Stimulated activated naive CD8-positive, alpha-beta T cell treated with anti-CD3 and anti-CD28 coated beads, Interleukin-15, Interleukin-2, amounts not matched to agents 100 ng/mL and 50 ng/mL, for 24 hours (primary cell): ENCODE data around the gene CYFIP1.

ENCODE experiments used
- H3K27ac Mint-ChIP-seq: one replicate; pipeline ENCODE4 v1.8.0; 2021; ENCODE audit warnings: mild to moderate bottlenecking, mixed read lengths
- H3K27me3 Mint-ChIP-seq: one replicate; pipeline ENCODE4 v1.8.0; 2021; ENCODE audit warnings: mixed read lengths
- H3K36me3 Mint-ChIP-seq: one replicate; pipeline ENCODE4 v1.8.0; 2021; ENCODE audit warnings: low read depth, mixed read lengths
- H3K4me1 Mint-ChIP-seq: one replicate; pipeline ENCODE4 v1.8.0; 2021; ENCODE audit warnings: low read depth, mixed read lengths
- H3K4me3 Mint-ChIP-seq: one replicate; pipeline ENCODE4 v1.8.0; 2021; ENCODE audit warnings: mild to moderate bottlenecking, mixed read lengths
- H3K9me3 Mint-ChIP-seq: one replicate; pipeline ENCODE4 v1.8.0; 2021; ENCODE audit warnings: mixed read lengths

Gene CYFIP1

DNA sequence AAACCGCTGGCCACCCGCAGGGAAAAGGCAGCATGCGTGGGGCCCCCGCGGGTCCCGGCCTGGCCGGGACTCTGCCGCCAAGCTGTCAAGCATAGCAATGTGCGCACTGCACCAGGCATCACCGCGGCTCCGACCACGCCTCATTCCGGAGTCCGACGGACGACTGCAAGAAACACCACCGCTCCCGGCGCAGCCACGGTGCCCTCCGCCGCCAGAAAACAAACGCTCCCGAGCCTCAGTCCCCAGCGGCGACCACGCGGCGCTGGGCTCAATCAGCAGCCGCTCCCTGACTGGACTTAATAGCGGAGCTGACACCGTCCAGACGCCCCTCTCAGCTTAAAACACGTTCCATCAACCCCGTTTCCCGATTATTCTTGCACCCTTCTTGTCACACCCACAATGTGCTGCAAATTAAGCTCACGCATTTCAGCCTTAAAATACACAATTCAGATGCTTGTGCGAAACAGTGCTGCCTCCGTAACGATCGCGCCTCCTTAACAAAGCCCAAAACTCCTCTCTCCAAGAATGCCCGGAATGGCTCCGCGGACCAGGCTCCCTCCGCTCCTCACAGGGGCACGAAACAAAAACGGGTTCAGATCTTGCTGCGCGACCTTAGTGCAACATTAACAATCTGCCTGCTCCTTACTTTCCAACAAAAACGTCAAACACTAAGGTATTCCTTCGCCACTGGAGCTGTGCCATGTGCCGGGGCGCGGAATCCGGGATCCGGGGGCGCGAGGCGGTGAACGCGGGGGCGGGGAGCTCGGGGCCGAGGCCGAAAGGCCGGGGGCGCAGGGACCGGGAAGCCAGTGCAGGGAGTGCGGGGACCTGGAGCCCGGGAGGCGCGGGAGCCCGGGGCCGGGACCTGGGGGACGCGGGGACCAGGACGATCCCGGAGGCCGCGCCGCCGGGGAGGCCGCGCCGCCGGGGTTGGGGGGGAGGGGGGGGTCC is 655 bp downstream of the CYFIP1 start:
- H3K4me3 Mint-ChIP-seq, result peak overlapping the region; percentile 96
- H3K36me3 Mint-ChIP-seq, result no peaks in the 10 kb centered on the region
- H3K4me1 Mint-ChIP-seq, result peaks cover 12% of the 10 kb centered on the region
- H3K27ac Mint-ChIP-seq, result peak overlapping the region; percentile 78
- peaks cover 20% of the 10 kb centered on the region for H3K27me3 Mint-ChIP-seq
- no peaks in the 10 kb centered on the region for H3K9me3 Mint-ChIP-seq

- H3K27ac Mint-ChIP-seq, result no peak overlapping the region
Measured at GRCh38 chr15:22978691-22979237, 1.4 kb downstream of the CYFIP1 start.

DNA sequence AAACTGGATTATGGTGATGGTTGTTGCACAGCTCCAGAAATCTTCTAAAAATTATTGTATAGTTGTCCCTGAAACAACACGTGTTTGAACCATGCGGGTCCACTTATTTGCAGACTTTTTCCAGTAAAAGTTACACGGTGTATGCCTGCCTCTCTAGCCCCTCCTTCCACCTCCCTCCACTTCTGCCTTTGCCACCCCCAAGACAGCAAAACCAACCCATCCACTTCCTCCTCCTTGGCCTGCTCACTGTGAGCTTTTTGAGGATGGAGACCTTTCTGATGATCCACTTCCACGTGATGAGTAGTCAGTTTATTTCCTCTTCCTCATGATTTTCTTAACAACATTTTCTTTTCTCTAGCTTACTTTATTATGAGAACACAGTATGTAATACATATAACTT is 5.4 kb downstream of the CYFIP1 start:
- Mint-ChIP-seq H3K4me3 (no peak overlapping the region), H3K4me1 (peaks cover 11% of the 10 kb centered on the region), H3K9me3 (no peaks in the 10 kb centered on the region), H3K27ac (no peak overlapping the region), H3K36me3 (no peaks in the 10 kb centered on the region), H3K27me3 (peaks cover 15% of the 10 kb centered on the region)

More at GRCh38 chr15:22978691-22979237, 1.4 kb downstream of the CYFIP1 start:
- Mint-ChIP-seq H3K27me3 (peaks cover 20% of the 10 kb centered on the region), H3K9me3 (no peaks in the 10 kb centered on the region), H3K4me3 (peak overlapping the region; percentile 96), H3K36me3 (no peaks in the 10 kb centered on the region), H3K4me1 (peaks cover 12% of the 10 kb centered on the region)

GRCh38 chr15:22973987-22974386 is 6.2 kb downstream of the CYFIP1 start:
- no peak overlapping the region for H3K27ac Mint-ChIP-seq
- H3K4me3 Mint-ChIP-seq, result no peak overlapping the region
- H3K36me3 Mint-ChIP-seq, result no peaks in the 10 kb centered on the region
- peaks cover 6% of the 10 kb centered on the region for H3K4me1 Mint-ChIP-seq
- H3K9me3 Mint-ChIP-seq, result no peaks in the 10 kb centered on the region
- peaks cover 8% of the 10 kb centered on the region for H3K27me3 Mint-ChIP-seq

- Mint-ChIP-seq H3K36me3 (no peaks in the 10 kb centered on the region), H3K4me1 (no peaks in the 10 kb centered on the region), H3K27me3 (peaks cover under 1% of the 10 kb centered on the region), H3K4me3 (no peak overlapping the region), H3K27ac (no peak overlapping the region), H3K9me3 (no peaks in the 10 kb centered on the region)
Measured at GRCh38 chr15:22973286-22973685, 6.9 kb downstream of the CYFIP1 start.

DNA sequence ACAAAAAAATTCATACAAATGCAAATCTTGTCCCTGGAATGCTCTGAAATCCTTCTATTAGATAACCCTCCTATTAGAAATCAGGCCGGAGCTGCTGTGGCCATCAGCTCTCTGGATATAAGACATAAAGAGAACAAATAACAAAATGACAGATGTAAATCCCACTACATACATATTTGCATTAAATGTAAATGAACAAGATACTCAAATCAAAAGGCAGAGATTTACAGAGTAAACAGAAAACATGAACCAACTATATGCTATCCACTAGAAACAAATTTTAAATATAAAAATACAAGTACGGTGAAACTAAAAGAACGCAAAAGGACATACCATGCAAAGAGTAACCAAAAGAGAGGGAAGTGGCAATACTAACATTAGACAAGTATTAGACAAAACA is 10.7 kb downstream of the CYFIP1 start:
- H3K27me3 Mint-ChIP-seq, result no peaks in the 10 kb centered on the region
- no peak overlapping the region for H3K27ac Mint-ChIP-seq
- H3K4me1 Mint-ChIP-seq, result no peaks in the 10 kb centered on the region
- no peaks in the 10 kb centered on the region for H3K36me3 Mint-ChIP-seq
- no peak overlapping the region for H3K4me3 Mint-ChIP-seq
- no peaks in the 10 kb centered on the region for H3K9me3 Mint-ChIP-seq

- H3K4me1 Mint-ChIP-seq, result no peaks in the 10 kb centered on the region
- H3K27ac Mint-ChIP-seq, result no peak overlapping the region
- no peaks in the 10 kb centered on the region for H3K27me3 Mint-ChIP-seq
- H3K4me3 Mint-ChIP-seq, result no peak overlapping the region
- no peaks in the 10 kb centered on the region for H3K9me3 Mint-ChIP-seq
- no peaks in the 10 kb centered on the region for H3K36me3 Mint-ChIP-seq
Measured at GRCh38 chr15:22968366-22968765, 11.8 kb downstream of the CYFIP1 start.

- H3K27me3 Mint-ChIP-seq, result no peaks in the 10 kb centered on the region
- H3K27ac Mint-ChIP-seq, result no peak overlapping the region
- H3K4me3 Mint-ChIP-seq, result no peak overlapping the region
- H3K36me3 Mint-ChIP-seq, result no peaks in the 10 kb centered on the region
- no peaks in the 10 kb centered on the region for H3K9me3 Mint-ChIP-seq
- H3K4me1 Mint-ChIP-seq, result no peaks in the 10 kb centered on the region
Measured at GRCh38 chr15:22967084-22967770, 12.9 kb downstream of the CYFIP1 start.

DNA sequence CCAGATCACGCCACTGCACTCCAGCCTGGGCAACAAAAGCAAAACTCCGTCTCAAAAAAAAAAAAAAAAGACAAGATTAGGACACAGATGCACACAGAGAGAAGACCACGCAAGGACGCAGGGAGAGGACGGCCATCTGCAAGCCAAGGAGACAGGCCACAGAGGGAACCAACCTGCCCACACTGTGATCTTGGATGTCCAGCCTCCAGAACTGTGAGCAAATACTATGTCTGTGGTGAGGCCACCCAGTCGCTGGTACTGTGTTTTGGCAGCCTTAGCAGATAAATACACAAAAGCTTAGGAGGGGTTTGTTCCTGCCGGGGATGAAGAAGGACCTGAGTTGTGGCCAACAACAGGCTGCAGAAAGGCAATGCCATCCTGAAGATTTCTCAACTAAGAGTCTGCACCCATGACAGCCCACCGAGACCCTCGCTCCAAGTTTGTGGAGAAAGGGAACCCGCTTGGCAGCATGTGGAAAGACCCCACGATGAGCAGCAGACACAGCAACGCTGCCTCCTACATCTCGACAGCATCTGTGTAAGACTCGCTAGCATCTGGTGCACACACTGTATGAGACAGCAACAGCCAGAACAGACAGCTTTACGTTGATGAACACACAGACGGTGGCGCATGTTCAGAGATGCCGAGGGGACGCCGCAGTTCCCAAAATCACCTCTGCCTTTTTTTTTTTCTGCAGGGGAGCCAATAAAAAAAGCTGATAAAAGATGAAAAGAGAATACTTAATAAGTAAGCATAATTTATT is 13.7 kb downstream of the CYFIP1 start:
- H3K9me3 Mint-ChIP-seq, result no peaks in the 10 kb centered on the region
- no peaks in the 10 kb centered on the region for H3K4me1 Mint-ChIP-seq
- no peaks in the 10 kb centered on the region for H3K36me3 Mint-ChIP-seq
- no peaks in the 10 kb centered on the region for H3K27me3 Mint-ChIP-seq
- H3K4me3 Mint-ChIP-seq, result no peak overlapping the region
- H3K27ac Mint-ChIP-seq, result no peak overlapping the region

GRCh38 chr15:22963641-22964040 is 16.5 kb downstream of the CYFIP1 start:
- no peaks in the 10 kb centered on the region for H3K9me3 Mint-ChIP-seq

GRCh38 chr15:22962611-22963010 is 17.6 kb downstream of the CYFIP1 start:
- Mint-ChIP-seq H3K4me1 (no peaks in the 10 kb centered on the region), H3K4me3 (no peak overlapping the region), H3K27me3 (no peaks in the 10 kb centered on the region), H3K36me3 (no peaks in the 10 kb centered on the region), H3K9me3 (no peaks in the 10 kb centered on the region), H3K27ac (no peak overlapping the region)

More at GRCh38 chr15:22963641-22964040, 16.5 kb downstream of the CYFIP1 start:
- H3K4me1 Mint-ChIP-seq, result no peaks in the 10 kb centered on the region
- no peak overlapping the region for H3K27ac Mint-ChIP-seq
- H3K4me3 Mint-ChIP-seq, result no peak overlapping the region
- H3K27me3 Mint-ChIP-seq, result no peaks in the 10 kb centered on the region
- no peaks in the 10 kb centered on the region for H3K36me3 Mint-ChIP-seq

DNA sequence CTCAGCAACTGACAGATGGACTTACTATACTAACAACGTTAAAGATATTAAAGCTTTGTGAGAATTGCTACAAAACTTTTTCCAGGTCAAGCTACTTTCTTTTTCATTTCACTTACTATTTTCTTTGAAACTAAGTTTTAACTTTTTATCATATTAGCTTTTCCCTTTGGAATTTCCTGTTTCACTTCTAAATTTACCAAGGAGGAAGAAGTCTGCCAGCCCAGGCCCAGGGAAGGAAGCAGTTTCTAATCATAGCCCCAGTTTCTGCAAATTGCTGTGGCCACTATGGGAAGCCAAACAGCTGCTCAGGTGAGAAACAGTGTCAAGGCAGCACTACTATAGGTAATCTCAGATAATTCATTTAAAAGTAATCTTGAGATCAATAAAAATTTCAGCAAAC is 18.4 kb downstream of the CYFIP1 start:
- Mint-ChIP-seq H3K4me3 (no peak overlapping the region), H3K27me3 (no peaks in the 10 kb centered on the region), H3K27ac (no peak overlapping the region), H3K36me3 (no peaks in the 10 kb centered on the region), H3K9me3 (no peaks in the 10 kb centered on the region), H3K4me1 (no peaks in the 10 kb centered on the region)

DNA sequence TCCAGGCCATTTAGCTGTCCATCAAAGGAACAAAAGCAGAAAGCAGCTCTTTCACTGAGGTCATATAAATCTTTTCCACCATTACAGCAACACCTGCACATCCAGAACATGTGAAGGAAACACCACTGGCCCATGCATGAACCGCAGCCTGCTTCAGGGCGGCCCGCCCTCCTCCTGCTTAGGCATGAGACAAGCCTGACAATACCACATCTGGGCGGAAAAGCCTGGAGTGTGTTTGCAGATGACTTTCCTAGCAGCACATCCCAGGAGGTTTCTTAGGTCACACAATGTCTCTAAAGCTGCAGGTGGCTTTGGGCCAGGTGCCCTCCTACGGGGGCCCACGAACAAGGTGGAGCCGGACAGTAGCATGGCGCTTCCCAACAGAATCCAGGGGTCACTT is 19.6 kb downstream of the CYFIP1 start:
- no peaks in the 10 kb centered on the region for H3K27me3 Mint-ChIP-seq
- no peaks in the 10 kb centered on the region for H3K9me3 Mint-ChIP-seq
- no peaks in the 10 kb centered on the region for H3K36me3 Mint-ChIP-seq
- H3K4me3 Mint-ChIP-seq, result no peak overlapping the region
- H3K27ac Mint-ChIP-seq, result no peak overlapping the region
- H3K4me1 Mint-ChIP-seq, result no peaks in the 10 kb centered on the region

DNA sequence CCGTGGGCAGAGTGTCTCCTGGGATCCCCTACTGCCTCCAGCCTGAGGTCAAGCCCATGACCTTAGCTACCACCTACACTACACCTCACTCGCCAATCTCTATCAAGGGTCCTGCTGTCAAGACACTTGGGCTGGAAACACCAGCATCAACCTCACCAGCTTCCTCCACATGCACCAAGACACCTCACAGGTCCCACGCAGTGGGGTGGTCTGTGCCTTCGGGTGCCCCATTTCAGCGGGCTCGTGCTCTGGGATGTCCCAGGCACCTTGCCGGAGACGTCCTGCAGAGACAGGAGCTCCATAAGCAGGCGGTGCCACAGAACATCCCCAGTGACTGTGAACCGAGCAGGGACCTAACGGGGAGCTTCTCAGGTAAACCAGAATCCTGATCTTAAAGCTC is 20.0 kb downstream of the CYFIP1 start:
- no peaks in the 10 kb centered on the region for H3K4me1 Mint-ChIP-seq
- no peaks in the 10 kb centered on the region for H3K27me3 Mint-ChIP-seq
- no peak overlapping the region for H3K27ac Mint-ChIP-seq
- no peaks in the 10 kb centered on the region for H3K9me3 Mint-ChIP-seq
- no peak overlapping the region for H3K4me3 Mint-ChIP-seq
- no peaks in the 10 kb centered on the region for H3K36me3 Mint-ChIP-seq
